Measurements from ENCODE around the gene PLK5.
"Not testable (repeated sequence)": the region's sequence is repeated elsewhere in the genome, so short reads cannot be mapped to it uniquely, and the experiment has no call there.

PLK5 gene

GRCh38 chr19:1495799-1496713 lies 27.8 kb upstream of the PLK5 start:
- TF ChIP-seq CTCF (conservative IDR thresholded peaks at IDR 0.05; ENCODE audit: low read depth, low read length): no peak
- H3K4me1 ChIP-seq (ENCODE audit: low read depth, poor library complexity, severe bottlenecking): no peaks in the 10 kb centered on the region
- no peak overlapping the region for H3K4me3 ChIP-seq (IDR thresholded peaks at IDR 0.05; ENCODE audit: insufficient read depth, low read depth, low read length)
- H3K27ac ChIP-seq: no peak overlapping the region
- no peaks in the 10 kb centered on the region for H3K79me2 ChIP-seq (ENCODE audit: insufficient read depth, low read depth)
- no peaks in the 10 kb centered on the region for H4K20me1 ChIP-seq (ENCODE audit: insufficient read depth)
- H3K36me3 ChIP-seq (ENCODE audit: insufficient read depth): no peaks in the 10 kb centered on the region
- no peak overlapping the region for H3K4me2 ChIP-seq
- no peak overlapping the region for H3K9ac ChIP-seq
- H3K27me3 ChIP-seq (ENCODE audit: insufficient read depth, low read depth): peaks cover 81% of the 10 kb centered on the region
- H2AFZ ChIP-seq (ENCODE audit: low read depth): no peak overlapping the region

- no peaks in the 10 kb centered on the region for H3K79me2 ChIP-seq (ENCODE audit: insufficient read depth, low read depth)
- no peaks in the 10 kb centered on the region for H4K20me1 ChIP-seq (ENCODE audit: insufficient read depth)
- no peaks in the 10 kb centered on the region for H3K4me1 ChIP-seq (ENCODE audit: low read depth, poor library complexity, severe bottlenecking)
- H3K27me3 ChIP-seq (ENCODE audit: insufficient read depth, low read depth): peaks cover 85% of the 10 kb centered on the region
- no peak overlapping the region for H3K4me3 ChIP-seq (IDR thresholded peaks at IDR 0.05; ENCODE audit: insufficient read depth, low read depth, low read length)
- no peak overlapping the region for H3K4me2 ChIP-seq
- no peak for TF ChIP-seq CTCF (conservative IDR thresholded peaks at IDR 0.05; ENCODE audit: low read depth, low read length)
- H3K36me3 ChIP-seq (ENCODE audit: insufficient read depth): no peaks in the 10 kb centered on the region
- no peak overlapping the region for H3K27ac ChIP-seq
- H3K9ac ChIP-seq: no peak overlapping the region
- H2AFZ ChIP-seq (ENCODE audit: low read depth): no peak overlapping the region
Observed at GRCh38 chr19:1496714-1497577, 26.9 kb upstream of the PLK5 start.

- Histone ChIP-seq H4K20me1 (ENCODE audit: insufficient read depth) (no peaks in the 10 kb centered on the region), H3K9ac (no peak overlapping the region), H2AFZ (ENCODE audit: low read depth) (no peak overlapping the region), H3K4me2 (no peak overlapping the region), H3K4me1 (ENCODE audit: low read depth, poor library complexity, severe bottlenecking) (no peaks in the 10 kb centered on the region), H3K4me3 (IDR thresholded peaks at IDR 0.05; ENCODE audit: insufficient read depth, low read depth, low read length) (no peak overlapping the region), H3K36me3 (ENCODE audit: insufficient read depth) (no peaks in the 10 kb centered on the region), H3K27ac (no peak overlapping the region), H3K79me2 (ENCODE audit: insufficient read depth, low read depth) (no peaks in the 10 kb centered on the region), H3K27me3 (ENCODE audit: insufficient read depth, low read depth) (peaks cover 85% of the 10 kb centered on the region)
- TF ChIP-seq CTCF (conservative IDR thresholded peaks at IDR 0.05; ENCODE audit: low read depth, low read length): no peak
Observed at GRCh38 chr19:1497578-1498235, 26.2 kb upstream of the PLK5 start.

- H3K4me1 ChIP-seq (ENCODE audit: low read depth, poor library complexity, severe bottlenecking); H4K20me1 ChIP-seq (ENCODE audit: insufficient read depth); H2AFZ ChIP-seq (ENCODE audit: low read depth); H3K4me3 ChIP-seq (IDR thresholded peaks at IDR 0.05; ENCODE audit: insufficient read depth, low read depth, low read length); H3K79me2 ChIP-seq (ENCODE audit: insufficient read depth, low read depth); H3K9ac ChIP-seq; H3K4me2 ChIP-seq; H3K36me3 ChIP-seq (ENCODE audit: insufficient read depth); H3K27ac ChIP-seq: not testable (repeated sequence)
- peaks cover 84% of the 10 kb centered on the region for H3K27me3 ChIP-seq (ENCODE audit: insufficient read depth, low read depth)
Observed at GRCh38 chr19:1499231-1499630, 24.6 kb upstream of the PLK5 start.
